GM12873 (cell line): Measurements from ENCODE around the gene RELCH.

ENCODE experiments used
- TF ChIP-seq, protein P1 (sequence below): IDR thresholded peaks from 2 replicates; pipeline ENCODE4 v1.5.1; 2012; ENCODE audit warnings: low read depth, mild to moderate bottlenecking, moderate library complexity, low read length, control low read depth; ENCODE audit not compliant: insufficient read depth; ENCODE audit errors: missing control alignments

Gene RELCH, protein sequence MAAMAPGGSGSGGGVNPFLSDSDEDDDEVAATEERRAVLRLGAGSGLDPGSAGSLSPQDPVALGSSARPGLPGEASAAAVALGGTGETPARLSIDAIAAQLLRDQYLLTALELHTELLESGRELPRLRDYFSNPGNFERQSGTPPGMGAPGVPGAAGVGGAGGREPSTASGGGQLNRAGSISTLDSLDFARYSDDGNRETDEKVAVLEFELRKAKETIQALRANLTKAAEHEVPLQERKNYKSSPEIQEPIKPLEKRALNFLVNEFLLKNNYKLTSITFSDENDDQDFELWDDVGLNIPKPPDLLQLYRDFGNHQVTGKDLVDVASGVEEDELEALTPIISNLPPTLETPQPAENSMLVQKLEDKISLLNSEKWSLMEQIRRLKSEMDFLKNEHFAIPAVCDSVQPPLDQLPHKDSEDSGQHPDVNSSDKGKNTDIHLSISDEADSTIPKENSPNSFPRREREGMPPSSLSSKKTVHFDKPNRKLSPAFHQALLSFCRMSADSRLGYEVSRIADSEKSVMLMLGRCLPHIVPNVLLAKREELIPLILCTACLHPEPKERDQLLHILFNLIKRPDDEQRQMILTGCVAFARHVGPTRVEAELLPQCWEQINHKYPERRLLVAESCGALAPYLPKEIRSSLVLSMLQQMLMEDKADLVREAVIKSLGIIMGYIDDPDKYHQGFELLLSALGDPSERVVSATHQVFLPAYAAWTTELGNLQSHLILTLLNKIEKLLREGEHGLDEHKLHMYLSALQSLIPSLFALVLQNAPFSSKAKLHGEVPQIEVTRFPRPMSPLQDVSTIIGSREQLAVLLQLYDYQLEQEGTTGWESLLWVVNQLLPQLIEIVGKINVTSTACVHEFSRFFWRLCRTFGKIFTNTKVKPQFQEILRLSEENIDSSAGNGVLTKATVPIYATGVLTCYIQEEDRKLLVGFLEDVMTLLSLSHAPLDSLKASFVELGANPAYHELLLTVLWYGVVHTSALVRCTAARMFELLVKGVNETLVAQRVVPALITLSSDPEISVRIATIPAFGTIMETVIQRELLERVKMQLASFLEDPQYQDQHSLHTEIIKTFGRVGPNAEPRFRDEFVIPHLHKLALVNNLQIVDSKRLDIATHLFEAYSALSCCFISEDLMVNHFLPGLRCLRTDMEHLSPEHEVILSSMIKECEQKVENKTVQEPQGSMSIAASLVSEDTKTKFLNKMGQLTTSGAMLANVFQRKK

DNA sequence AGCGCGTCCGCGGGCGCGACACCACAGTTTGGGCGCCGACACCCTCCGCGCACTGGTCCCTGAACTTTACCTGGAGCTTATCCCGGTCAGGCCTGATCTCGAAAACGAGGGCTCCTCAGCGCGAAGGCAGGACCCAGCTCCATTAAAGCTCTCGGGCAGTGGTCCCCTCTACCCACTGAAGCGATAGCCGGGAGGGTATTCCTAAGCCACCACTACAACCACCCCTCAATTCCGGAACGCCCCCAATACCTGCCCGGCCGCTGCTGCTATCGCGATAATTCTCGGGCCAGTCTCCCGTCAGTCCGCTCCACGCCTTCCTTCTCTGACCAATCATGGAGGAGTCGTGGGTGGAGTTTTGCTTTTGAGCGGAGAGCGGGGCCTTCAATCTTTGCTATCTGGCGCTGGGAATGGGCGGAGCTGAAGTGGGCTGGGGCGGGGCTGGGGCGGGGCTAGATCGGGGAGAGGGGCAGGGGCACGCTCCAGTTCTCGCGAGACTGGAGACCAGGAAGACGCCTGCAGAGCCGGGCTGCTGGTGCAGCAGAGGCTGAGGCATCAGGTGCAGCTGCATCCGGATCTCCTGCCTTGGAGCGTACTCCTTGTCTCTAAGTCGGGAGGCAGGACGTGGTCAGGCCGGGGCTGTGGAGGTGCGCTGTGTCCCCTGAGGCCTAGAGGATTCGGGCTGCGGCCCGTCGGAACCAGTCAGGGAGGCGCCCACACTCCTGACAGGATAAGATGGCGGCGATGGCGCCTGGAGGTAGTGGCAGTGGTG is at the start of gene RELCH, which contains the start of gene PIGN:
Gene RELCH, plus strand, starts transcription at position 482 of the 769 bp plus-strand sequence. Its CDS starts 251 bp downstream, at position 733.
Gene PIGN, minus strand, starts transcription at position 283 of the 769 bp plus-strand sequence. CDS start 25,703 bp downstream, outside the sequence.
- TF ChIP-seq, protein P1, sequence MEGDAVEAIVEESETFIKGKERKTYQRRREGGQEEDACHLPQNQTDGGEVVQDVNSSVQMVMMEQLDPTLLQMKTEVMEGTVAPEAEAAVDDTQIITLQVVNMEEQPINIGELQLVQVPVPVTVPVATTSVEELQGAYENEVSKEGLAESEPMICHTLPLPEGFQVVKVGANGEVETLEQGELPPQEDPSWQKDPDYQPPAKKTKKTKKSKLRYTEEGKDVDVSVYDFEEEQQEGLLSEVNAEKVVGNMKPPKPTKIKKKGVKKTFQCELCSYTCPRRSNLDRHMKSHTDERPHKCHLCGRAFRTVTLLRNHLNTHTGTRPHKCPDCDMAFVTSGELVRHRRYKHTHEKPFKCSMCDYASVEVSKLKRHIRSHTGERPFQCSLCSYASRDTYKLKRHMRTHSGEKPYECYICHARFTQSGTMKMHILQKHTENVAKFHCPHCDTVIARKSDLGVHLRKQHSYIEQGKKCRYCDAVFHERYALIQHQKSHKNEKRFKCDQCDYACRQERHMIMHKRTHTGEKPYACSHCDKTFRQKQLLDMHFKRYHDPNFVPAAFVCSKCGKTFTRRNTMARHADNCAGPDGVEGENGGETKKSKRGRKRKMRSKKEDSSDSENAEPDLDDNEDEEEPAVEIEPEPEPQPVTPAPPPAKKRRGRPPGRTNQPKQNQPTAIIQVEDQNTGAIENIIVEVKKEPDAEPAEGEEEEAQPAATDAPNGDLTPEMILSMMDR: no peak

DNA sequence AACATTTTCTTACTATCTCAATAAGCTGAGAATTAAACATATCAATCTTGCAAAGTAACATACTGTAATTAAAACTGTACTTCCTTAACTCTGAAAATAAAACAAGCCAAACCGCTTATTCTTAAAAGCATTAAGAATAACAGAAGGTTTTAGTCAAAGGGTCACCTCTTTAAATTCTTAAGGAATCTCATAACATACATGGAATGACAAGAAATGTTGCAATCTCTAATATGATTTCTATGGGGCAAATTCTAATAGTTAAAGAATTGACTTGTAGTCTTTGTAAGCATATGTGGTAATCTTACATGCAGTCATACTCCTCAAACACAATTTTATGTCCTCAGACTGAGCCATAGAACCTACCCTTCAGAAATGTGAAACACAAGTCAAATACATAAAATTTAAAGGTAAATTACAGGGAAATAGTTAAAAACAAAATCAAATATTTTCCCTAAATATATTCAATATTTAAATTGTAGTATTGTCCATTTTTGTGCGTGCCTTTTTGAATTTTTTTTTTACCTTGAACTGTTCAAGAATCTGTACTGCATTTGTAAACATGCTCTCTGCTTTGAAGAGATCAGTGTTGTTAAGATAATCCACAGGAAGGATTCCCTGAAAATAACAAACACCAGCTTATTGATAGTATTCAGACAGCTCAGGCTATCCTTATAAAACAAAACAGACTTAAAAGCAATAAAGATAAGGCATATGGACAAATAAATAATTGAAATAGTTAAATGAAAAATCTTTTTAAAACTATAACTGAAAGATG is 48.4 kb upstream of the RELCH start:
- TF ChIP-seq, protein P1: no peak

DNA sequence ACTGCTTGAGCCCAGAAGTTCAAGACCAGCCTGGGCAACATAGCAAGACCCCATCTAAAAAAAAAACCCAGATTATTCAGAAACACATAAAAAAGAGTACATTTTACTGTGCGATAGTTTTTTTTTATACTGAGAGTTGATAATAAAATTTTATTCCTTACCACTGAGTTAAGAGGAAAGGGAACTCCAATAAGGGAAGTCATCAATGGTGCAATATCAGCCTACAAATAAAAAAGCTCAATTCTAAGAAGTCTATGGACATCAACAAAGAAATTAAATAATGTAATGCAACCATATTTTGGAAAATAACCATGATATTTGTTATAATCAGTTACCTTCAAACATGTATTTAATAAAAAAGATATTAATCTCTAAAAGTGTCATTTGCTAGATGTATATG is 46.8 kb upstream of the RELCH start:
- TF ChIP-seq, protein P1: no peak

DNA sequence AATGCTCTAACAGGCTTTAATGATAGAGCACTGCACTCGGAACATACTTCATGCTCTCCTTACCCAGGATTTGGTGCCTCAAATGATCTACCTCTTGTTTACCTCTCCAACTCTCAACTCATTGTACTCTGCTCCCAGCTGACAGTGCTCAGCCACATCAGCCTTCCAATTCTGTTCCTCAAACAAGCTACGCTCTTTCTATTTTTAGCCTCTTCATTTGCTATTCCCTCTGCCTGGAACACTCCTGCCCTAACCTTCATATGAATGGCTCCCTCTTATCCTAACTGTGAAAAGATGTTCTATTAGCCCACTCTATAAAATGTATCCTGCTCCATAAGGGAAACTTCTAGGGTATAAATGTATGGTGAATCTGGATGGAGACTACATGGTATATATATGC is 42.7 kb upstream of the RELCH start:
- TF ChIP-seq, protein P1: no peak

DNA sequence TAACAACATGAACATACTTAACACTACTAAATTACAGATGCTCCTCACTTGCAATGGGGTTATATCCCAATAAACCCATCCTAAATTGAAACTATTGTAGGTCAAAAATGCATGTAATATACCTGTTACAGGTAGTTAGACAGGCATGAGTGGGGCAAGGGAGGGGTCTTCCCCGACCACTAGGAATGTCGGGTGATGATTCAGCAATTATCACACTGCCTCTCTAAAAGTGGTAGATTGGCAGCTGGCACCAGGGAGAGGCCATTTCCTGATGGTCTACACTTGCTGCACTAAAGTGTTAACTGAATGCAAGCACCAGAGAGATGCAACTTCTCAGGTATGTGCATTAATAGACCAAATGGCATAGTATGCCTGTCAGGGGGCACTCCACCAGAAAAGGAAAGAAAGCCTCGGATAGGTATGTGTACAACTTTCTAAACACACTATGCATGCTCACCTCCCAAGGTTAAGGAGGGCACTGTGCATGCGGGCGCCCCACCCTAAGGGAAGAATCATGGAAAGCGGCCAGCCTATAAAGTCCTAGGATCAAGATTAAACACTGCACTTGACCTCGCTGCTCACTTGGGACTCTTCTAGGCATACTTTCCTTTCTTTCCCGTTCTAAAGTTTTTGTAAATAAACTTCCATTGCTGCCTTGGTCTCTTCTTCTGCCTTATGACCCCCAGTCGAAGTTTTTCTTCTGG is 35.8 kb upstream of the RELCH start:
- TF ChIP-seq, protein P1: no peak

DNA sequence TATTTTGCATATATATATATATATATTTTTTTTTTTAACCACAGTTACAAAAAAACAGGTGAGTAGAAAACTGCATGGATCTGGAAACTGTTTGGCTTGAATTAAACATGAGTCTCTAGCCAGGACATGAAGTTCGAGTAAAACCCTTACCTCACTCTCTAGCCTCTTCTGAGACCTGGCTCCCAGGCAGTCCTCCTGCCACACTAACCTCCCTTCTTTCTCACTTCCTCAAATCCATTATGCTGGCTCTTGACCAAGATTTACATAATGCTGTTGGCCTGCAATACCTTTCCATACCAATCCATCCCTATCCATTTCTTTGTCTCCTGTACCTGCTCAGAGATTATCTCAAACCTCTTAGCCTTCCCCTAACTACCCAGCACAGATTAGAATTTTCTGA is 34.2 kb upstream of the RELCH start:
- TF ChIP-seq, protein P1: no peak
